DOHH2 (cell line): ENCODE data around the gene S100A10.

Experiments
- EZH2phosphoT487 ChIP-seq: fragments of 200-600 bp; sonication (generic); IDR thresholded peaks from 2 replicates; pipeline ENCODE4 v1.6.1; 2017; ENCODE audit warnings: borderline replicate concordance, mild to moderate bottlenecking, antibody characterized with exemption, low read length, moderate library complexity, mixed read lengths
- TF ChIP-seq, protein P1 (sequence below): fragments of 200-600 bp; sonication (generic); IDR thresholded peaks from one replicate; pipeline ENCODE4 v1.5.1; 2014; ENCODE audit warnings: antibody characterized with exemption, mild to moderate bottlenecking, low read depth, low read length; ENCODE audit not compliant: poor library complexity, severe bottlenecking

DNA sequence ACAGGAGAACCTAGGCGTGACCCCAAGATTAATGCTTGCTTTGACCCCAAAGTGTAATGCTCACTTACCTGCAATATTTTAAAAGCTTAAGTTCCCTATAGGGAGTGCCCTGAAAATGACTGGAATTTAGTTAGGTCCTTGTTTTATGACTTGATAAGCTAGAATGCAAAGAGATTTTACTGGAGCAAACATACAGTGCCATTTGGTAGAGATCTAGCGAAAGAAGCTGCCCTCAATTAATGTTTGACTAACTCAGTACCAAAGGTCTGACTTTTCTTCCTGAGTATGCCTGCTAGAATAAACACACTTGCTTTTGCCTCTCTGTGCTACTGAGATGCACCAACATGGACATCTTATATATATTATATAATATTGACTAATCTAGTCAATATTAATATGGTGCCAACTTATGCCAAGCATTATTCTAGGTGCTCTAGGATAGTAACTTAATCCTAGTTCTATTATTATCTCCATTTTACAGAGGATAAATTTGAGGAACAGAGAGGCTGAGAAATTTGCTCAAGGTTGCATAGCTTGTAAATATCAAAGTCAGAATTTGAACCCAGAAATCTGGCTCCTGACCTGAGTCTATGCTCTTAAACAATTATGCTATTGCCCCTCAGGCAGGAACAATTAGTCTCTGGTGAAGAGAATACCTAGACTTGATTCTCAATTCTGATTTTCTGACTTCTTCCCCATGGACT is 18.2 kb downstream of the S100A10 start:
- TF ChIP-seq, protein P1, sequence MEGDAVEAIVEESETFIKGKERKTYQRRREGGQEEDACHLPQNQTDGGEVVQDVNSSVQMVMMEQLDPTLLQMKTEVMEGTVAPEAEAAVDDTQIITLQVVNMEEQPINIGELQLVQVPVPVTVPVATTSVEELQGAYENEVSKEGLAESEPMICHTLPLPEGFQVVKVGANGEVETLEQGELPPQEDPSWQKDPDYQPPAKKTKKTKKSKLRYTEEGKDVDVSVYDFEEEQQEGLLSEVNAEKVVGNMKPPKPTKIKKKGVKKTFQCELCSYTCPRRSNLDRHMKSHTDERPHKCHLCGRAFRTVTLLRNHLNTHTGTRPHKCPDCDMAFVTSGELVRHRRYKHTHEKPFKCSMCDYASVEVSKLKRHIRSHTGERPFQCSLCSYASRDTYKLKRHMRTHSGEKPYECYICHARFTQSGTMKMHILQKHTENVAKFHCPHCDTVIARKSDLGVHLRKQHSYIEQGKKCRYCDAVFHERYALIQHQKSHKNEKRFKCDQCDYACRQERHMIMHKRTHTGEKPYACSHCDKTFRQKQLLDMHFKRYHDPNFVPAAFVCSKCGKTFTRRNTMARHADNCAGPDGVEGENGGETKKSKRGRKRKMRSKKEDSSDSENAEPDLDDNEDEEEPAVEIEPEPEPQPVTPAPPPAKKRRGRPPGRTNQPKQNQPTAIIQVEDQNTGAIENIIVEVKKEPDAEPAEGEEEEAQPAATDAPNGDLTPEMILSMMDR: no peak
- no peak for TF ChIP-seq EZH2phosphoT487
